Endothelial cell of umbilical vein (primary cell): ENCODE data around the gene LRRTM4. TPM values are rescaled to one million over a fixed set of nuclear protein-coding genes. Genes with fewer than 3 reads are reported as not detected.

Source experiments
- BruUV-seq: library from RNA; stranded (reverse); fragments of 400-500 nt; replicated peaks from 2 replicates; lab custom pipeline; 2021; lab: Mats Ljungman, UMichigan
- CTCF ChIA-PET: fragments of 300-600, 350-600 bp; sonication (Branson Sonifier 250); formaldehyde crosslinking; loops from one replicate; lab custom pipeline; 2021; ENCODE audit warnings: antibody characterized with exemption, inconsistent platforms; lab: Charles Lee
- POLR2A ChIA-PET: fragments of 300-600, 350-600 bp; sonication (Branson Sonifier 250); formaldehyde crosslinking; loops from one replicate; lab custom pipeline; 2021; ENCODE audit warnings: antibody characterized with exemption, inconsistent platforms; lab: Charles Lee
- DNase-seq: peaks from one replicate; pipeline ENCODE4 v3.0.0-alpha.2; 2011; ENCODE audit warnings: low read depth, low spot score
- FAIRE-seq: peaks from 2 replicates; lab custom pipeline; 2011; peaks lifted over from hg19 to GRCh38; lab: Jason Lieb, UNC
- H2AFZ ChIP-seq: 2 replicates; pipeline ENCODE4 v1.6.0; 2012; ENCODE audit warnings: low read depth, low read length, control low read depth, inconsistent platforms
- H3K27ac ChIP-seq: 2 replicates; pipeline ENCODE4 v1.5.1; 2011; ENCODE audit warnings: low read depth, mild to moderate bottlenecking, control low read depth, low read length, moderate library complexity; ENCODE audit not compliant: insufficient read depth
- H3K27me3 ChIP-seq, 2 experiments: 2 replicates each; pipeline versions ENCODE4 v1.6.0 to v1.6.1; 2011; ENCODE audit warnings: low read length in 2 of 2, mixed read lengths in 1 of 2; ENCODE audit not compliant: control insufficient read depth in 2 of 2, insufficient read depth in 2 of 2
- H3K36me3 ChIP-seq, 2 experiments: 2 replicates in 1 of 2; 3 replicates in 1 of 2; pipeline ENCODE4 v1.5.1; 2011; ENCODE audit warnings: low read length in 2 of 2, mild to moderate bottlenecking in 1 of 2, moderate library complexity in 1 of 2; ENCODE audit not compliant: control insufficient read depth in 2 of 2, insufficient read depth in 2 of 2; ENCODE audit errors: extremely low read depth in 1 of 2
- H3K4me1 ChIP-seq: 3 replicates; pipeline ENCODE4 v1.5.1; 2011; ENCODE audit warnings: mild to moderate bottlenecking, low read length; ENCODE audit not compliant: control insufficient read depth, insufficient read depth; ENCODE audit errors: extremely low read depth
- H3K4me2 ChIP-seq: 2 replicates; pipeline ENCODE4 v1.6.1; 2011; ENCODE audit warnings: low read length, control low read depth, mixed read lengths; ENCODE audit not compliant: insufficient read depth
- H3K4me3 ChIP-seq, 3 experiments: fragments of 200-600 bp in 1 of 3; sonication (generic), shearing (Covaris generic) in 1 of 3; replicated peaks in 1 of 3; 2 replicates each; pipeline ENCODE4 v1.5.1; 2011 to 2016; ENCODE audit warnings: control low read depth in 3 of 3, low read length in 3 of 3, mild to moderate bottlenecking in 2 of 3, inconsistent platforms in 1 of 3, low read depth in 1 of 3, moderate library complexity in 1 of 3; ENCODE audit not compliant: insufficient read depth in 1 of 3
- H3K79me2 ChIP-seq: 2 replicates; pipeline ENCODE4 v1.6.0; 2012; ENCODE audit warnings: low read length, inconsistent platforms; ENCODE audit not compliant: control insufficient read depth, insufficient read depth
- H3K9ac ChIP-seq: replicated peaks from 2 replicates; pipeline ENCODE3; 2011; ENCODE audit warnings: low read length, control low read depth; ENCODE audit not compliant: insufficient read depth; ENCODE audit errors: extremely low read depth
- H3K9me1 ChIP-seq: replicated peaks from 3 replicates; pipeline ENCODE4 v1.6.0; 2011; ENCODE audit warnings: mild to moderate bottlenecking, low read length; ENCODE audit not compliant: control insufficient read depth, insufficient read depth; ENCODE audit errors: extremely low read depth
- H3K9me3 ChIP-seq: replicated peaks from 2 replicates; pipeline ENCODE4 v1.5.1; 2012; ENCODE audit warnings: low read length, inconsistent platforms; ENCODE audit not compliant: control insufficient read depth, insufficient read depth
- H4K20me1 ChIP-seq: replicated peaks from 2 replicates; pipeline ENCODE3; 2011; ENCODE audit warnings: mild to moderate bottlenecking, low read length; ENCODE audit not compliant: control insufficient read depth, insufficient read depth; ENCODE audit errors: extremely low read depth
- EZH2 ChIP-seq: IDR thresholded peaks from 2 replicates; pipeline ENCODE4 v1.6.1; 2012; ENCODE audit warnings: borderline replicate concordance, low read depth, mild to moderate bottlenecking, moderate library complexity, low read length, inconsistent platforms; ENCODE audit not compliant: severe bottlenecking
- FOS ChIP-seq: IDR thresholded peaks from 2 replicates; pipeline ENCODE4 v1.6.1; 2011; ENCODE audit warnings: mild to moderate bottlenecking, low read length, moderate library complexity, borderline replicate concordance; ENCODE audit not compliant: insufficient read depth
- GATA2 ChIP-seq: IDR thresholded peaks from 2 replicates; pipeline ENCODE4 v1.7.0; 2011; ENCODE audit warnings: low read depth, mild to moderate bottlenecking, moderate library complexity, mixed read lengths, low read length; ENCODE audit not compliant: insufficient read length, insufficient read depth
- JUN ChIP-seq: IDR thresholded peaks from 2 replicates; pipeline ENCODE4 v1.6.1; 2011; ENCODE audit warnings: borderline replicate concordance, low read depth; ENCODE audit not compliant: insufficient read length, insufficient read depth
- MYC ChIP-seq: IDR thresholded peaks from one replicate; pipeline ENCODE4 v1.6.1; 2011; ENCODE audit warnings: mild to moderate bottlenecking, low read depth, low read length
- POLR2A ChIP-seq: IDR thresholded peaks from 2 replicates; pipeline ENCODE4 v1.6.1; 2012; ENCODE audit warnings: low read depth, mild to moderate bottlenecking, control low read depth, low read length
- POLR2AphosphoS5 ChIP-seq: IDR thresholded peaks from 2 replicates; pipeline ENCODE4 v1.6.1; 2012; ENCODE audit warnings: low read depth, mild to moderate bottlenecking, control low read depth, low read length, moderate library complexity; ENCODE audit not compliant: insufficient read depth
- dilution Hi-C: fragments of 300-500 bp; cut with MboI; formaldehyde crosslinking; loops from one replicate; pipeline ENCODE4 v1.15.0; 2019; ENCODE audit warnings: low sequenced_read_pairs; ENCODE audit not compliant: extremely low pct_ligation_motif_present
- intact Hi-C: fragments of 100-400 bp; cut with micrococcal nuclease; formaldehyde crosslinking; loops from one replicate; pipeline ENCODE4 v1.10.0; 2022
- polyA plus RNA-seq, 4 experiments: library from polyadenylated mRNA; depleted of rRNA in 3 of 4; stranded (reverse) in 3 of 4; unstranded in 1 of 4; fragments of >200 nt; gene quantifications; 2 replicates each; pipeline versions ENCODE4 v1.2.1 to v1.2.3, GENCODE V29; 2011 to 2012; ENCODE audit warnings: missing spikeins in 1 of 4
- total RNA-seq: library from RNA; stranded (reverse); gene quantifications from 2 replicates; pipeline ENCODE4 v1.2.3, GENCODE V29; 2021
- TF ChIP-seq, protein P1 (sequence below), 2 donors: IDR thresholded peaks; 1 replicate in 1 of 2; 2 replicates in 1 of 2; pipeline ENCODE4 v1.5.1; 2011; ENCODE audit warnings: low read length in 2 of 2, mild to moderate bottlenecking in 2 of 2, moderate library complexity in 2 of 2, control low read depth in 1 of 2, inconsistent platforms in 1 of 2, low read depth in 1 of 2; ENCODE audit not compliant: insufficient read depth in 1 of 2; ENCODE audit errors: extremely low read depth in 1 of 2
- TF ChIP-seq, protein P2 (sequence below): IDR thresholded peaks from 2 replicates; pipeline ENCODE4 v1.6.1; 2011; ENCODE audit not compliant: insufficient read depth, insufficient read length

LRRTM4 gene
- total and polyA plus RNA-seq, 2 donors (not counting 3 experiments of a cell fraction or from before 2014, with no cell fraction given), result not detected

DNA sequence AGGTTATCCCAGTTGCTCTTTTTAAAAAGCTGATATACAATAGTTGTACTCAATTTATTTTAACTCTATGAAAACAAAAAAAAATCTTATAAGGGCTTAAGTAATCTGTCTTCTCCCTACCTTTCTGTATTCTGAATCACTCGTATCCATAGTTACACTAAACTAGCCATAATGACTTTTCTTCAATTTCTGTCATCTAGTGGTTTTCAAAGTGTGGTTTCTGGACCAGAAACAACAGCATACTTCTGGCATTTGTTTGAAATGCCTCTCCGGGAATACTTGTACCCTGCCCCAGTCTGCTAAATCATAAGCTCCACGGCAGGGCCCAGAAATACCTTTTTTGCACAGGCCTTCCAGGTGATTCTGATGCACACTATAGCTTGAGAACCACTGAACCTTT, 253.6 kb downstream of the LRRTM4 start:
- no peak for FAIRE-seq

More for the DNA sequence above, 253.6 kb downstream of the LRRTM4 start:
- Histone ChIP-seq H3K36me3 (no peaks in the 10 kb centered on the region), H3K4me3 (no peak overlapping the region), H3K4me1 (no peaks in the 10 kb centered on the region), H3K79me2 (no peaks in the 10 kb centered on the region), H3K27me3 (no peaks in the 10 kb centered on the region), H3K27ac (no peak overlapping the region), H3K9me1 (no peaks in the 10 kb centered on the region), H3K9ac (no peak overlapping the region), H3K4me2 (no peak overlapping the region), H4K20me1 (no peaks in the 10 kb centered on the region), H2AFZ (no peak overlapping the region), H3K9me3 (peaks cover 2% of the 10 kb centered on the region)
- no peak for DNase-seq
- no peak for TF ChIP-seq GATA2
- TF ChIP-seq EZH2, result no peak
- no peak for TF ChIP-seq POLR2AphosphoS5
- no peak for TF ChIP-seq JUN
- no peak for TF ChIP-seq MYC
- TF ChIP-seq POLR2A, result no peak
- TF ChIP-seq FOS, result no peak
- TF ChIP-seq, protein P1, sequence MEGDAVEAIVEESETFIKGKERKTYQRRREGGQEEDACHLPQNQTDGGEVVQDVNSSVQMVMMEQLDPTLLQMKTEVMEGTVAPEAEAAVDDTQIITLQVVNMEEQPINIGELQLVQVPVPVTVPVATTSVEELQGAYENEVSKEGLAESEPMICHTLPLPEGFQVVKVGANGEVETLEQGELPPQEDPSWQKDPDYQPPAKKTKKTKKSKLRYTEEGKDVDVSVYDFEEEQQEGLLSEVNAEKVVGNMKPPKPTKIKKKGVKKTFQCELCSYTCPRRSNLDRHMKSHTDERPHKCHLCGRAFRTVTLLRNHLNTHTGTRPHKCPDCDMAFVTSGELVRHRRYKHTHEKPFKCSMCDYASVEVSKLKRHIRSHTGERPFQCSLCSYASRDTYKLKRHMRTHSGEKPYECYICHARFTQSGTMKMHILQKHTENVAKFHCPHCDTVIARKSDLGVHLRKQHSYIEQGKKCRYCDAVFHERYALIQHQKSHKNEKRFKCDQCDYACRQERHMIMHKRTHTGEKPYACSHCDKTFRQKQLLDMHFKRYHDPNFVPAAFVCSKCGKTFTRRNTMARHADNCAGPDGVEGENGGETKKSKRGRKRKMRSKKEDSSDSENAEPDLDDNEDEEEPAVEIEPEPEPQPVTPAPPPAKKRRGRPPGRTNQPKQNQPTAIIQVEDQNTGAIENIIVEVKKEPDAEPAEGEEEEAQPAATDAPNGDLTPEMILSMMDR (IDR thresholded peaks at IDR 0.05; ENCODE audit: extremely low read depth in 1 of 2, insufficient read depth in 1 of 2, low read depth in 1 of 2, low read length in 2 of 2), result no peak
- TF ChIP-seq, protein P2, sequence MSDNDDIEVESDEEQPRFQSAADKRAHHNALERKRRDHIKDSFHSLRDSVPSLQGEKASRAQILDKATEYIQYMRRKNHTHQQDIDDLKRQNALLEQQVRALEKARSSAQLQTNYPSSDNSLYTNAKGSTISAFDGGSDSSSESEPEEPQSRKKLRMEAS, result no peak
- intact Hi-C loops, result no loop called here
- CTCF ChIA-PET, result no interaction called here
- POLR2A ChIA-PET, result no interaction called here
- BruUV-seq, result no TSS peak
- dilution Hi-C loops, result no loop called here
